D341Med (cell line): ENCODE results near the gene EVA1B.

Source experiments
- DNase-seq: peaks from one replicate; pipeline ENCODE4 v3.0.0; 2012; ENCODE audit warnings: low spot score

Gene EVA1B

GRCh38 chr1:36279110-36279788 is 44.2 kb downstream of the EVA1B start:
- DNase-seq = no peak

GRCh38 chr1:36276688-36277087 is 46.8 kb downstream of the EVA1B start:
- DNase-seq = no peak

GRCh38 chr1:36274201-36274600 is 49.2 kb downstream of the EVA1B start:
- DNase-seq = no peak

GRCh38 chr1:36273024-36273423 is 50.4 kb downstream of the EVA1B start:
- no peak for DNase-seq
